ENCODE measurements around the gene BOD1. TPM values are rescaled to one million over a fixed set of nuclear protein-coding genes. Genes with fewer than 3 reads are reported as not detected.

The BOD1 gene
- total and polyA plus RNA-seq, 9 of the 15 experiments (the other 6 are each of a cell fraction or from before 2014, with no cell fraction given), result 10.1 to 31.6 (median 22.6) TPM

DNA sequence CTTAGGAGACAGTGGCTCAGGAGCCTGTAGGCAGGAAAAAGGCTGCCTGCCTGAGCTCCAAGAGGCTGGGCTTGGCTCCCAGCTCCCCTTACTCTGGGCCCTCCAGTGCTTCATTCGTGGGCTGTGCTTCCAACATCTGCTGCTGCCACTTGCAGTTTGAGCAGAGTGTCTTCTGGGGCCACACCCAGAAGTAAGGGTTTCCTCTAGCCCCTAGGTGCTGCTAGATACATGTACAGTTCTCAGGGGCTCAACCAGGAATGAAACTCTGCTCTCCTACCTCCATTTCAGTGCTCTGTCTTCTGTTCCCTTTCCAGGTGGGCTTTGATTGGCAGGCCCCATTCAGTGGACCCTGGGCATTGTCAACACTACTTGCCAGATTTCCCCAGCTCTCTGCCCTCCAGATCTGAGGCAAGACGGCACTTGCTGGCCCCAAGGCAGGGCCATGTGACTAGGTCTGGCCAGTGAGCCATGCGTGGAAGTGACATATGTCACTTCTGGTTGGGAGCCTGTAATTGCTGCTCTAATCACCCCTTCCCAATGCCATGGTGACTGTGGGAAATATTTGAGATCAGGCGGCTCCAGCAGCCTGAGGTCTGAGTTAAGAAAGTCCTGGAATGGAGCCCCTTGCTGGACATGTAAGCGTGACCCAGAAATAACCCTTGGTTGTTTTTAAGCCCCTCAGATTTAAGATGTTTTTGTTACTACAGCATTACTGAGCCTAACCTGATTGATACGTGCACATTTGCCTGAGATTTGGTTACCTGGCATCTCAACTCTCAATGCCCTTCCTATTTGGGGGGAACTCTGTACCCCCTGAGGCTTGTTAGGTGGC lies 9.4 kb upstream of the BOD1 start (continued):
- TF ChIP-seq, protein P1, sequence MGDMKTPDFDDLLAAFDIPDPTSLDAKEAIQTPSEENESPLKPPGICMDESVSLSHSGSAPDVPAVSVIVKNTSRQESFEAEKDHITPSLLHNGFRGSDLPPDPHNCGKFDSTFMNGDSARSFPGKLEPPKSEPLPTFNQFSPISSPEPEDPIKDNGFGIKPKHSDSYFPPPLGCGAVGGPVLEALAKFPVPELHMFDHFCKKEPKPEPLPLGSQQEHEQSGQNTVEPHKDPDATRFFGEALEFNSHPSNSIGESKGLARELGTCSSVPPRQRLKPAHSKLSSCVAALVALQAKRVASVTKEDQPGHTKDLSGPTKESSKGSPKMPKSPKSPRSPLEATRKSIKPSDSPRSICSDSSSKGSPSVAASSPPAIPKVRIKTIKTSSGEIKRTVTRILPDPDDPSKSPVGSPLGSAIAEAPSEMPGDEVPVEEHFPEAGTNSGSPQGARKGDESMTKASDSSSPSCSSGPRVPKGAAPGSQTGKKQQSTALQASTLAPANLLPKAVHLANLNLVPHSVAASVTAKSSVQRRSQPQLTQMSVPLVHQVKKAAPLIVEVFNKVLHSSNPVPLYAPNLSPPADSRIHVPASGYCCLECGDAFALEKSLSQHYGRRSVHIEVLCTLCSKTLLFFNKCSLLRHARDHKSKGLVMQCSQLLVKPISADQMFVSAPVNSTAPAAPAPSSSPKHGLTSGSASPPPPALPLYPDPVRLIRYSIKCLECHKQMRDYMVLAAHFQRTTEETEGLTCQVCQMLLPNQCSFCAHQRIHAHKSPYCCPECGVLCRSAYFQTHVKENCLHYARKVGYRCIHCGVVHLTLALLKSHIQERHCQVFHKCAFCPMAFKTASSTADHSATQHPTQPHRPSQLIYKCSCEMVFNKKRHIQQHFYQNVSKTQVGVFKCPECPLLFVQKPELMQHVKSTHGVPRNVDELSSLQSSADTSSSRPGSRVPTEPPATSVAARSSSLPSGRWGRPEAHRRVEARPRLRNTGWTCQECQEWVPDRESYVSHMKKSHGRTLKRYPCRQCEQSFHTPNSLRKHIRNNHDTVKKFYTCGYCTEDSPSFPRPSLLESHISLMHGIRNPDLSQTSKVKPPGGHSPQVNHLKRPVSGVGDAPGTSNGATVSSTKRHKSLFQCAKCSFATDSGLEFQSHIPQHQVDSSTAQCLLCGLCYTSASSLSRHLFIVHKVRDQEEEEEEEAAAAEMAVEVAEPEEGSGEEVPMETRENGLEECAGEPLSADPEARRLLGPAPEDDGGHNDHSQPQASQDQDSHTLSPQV (IDR thresholded peaks at IDR 0.05), result 0 out of 2 replicates have a peak, but pooled peaks have one; percentile 28
- TF ChIP-seq ZNF561 (CRISPR knock-in tag; conservative IDR thresholded peaks at IDR 0.05), result no peak
- TF ChIP-seq ZBTB1 (CRISPR knock-in tag; IDR thresholded peaks at IDR 0.05; ENCODE audit: borderline replicate concordance, low read depth), result no peak
- TF ChIP-seq STAT5A (IDR thresholded peaks at IDR 0.05; ENCODE audit: borderline replicate concordance, low read length), result no peak
- TF ChIP-seq UBTF (IDR thresholded peaks at IDR 0.05; ENCODE audit: borderline replicate concordance in 1 of 2, low read depth in 2 of 2, low read length in 2 of 2), result no peak
- no peak for TF ChIP-seq ZNF75A (CRISPR knock-in tag; IDR thresholded peaks at IDR 0.05)
- no peak for TF ChIP-seq SNIP1 (IDR thresholded peaks at IDR 0.05; ENCODE audit: low read depth)
- TF ChIP-seq, protein P2, sequence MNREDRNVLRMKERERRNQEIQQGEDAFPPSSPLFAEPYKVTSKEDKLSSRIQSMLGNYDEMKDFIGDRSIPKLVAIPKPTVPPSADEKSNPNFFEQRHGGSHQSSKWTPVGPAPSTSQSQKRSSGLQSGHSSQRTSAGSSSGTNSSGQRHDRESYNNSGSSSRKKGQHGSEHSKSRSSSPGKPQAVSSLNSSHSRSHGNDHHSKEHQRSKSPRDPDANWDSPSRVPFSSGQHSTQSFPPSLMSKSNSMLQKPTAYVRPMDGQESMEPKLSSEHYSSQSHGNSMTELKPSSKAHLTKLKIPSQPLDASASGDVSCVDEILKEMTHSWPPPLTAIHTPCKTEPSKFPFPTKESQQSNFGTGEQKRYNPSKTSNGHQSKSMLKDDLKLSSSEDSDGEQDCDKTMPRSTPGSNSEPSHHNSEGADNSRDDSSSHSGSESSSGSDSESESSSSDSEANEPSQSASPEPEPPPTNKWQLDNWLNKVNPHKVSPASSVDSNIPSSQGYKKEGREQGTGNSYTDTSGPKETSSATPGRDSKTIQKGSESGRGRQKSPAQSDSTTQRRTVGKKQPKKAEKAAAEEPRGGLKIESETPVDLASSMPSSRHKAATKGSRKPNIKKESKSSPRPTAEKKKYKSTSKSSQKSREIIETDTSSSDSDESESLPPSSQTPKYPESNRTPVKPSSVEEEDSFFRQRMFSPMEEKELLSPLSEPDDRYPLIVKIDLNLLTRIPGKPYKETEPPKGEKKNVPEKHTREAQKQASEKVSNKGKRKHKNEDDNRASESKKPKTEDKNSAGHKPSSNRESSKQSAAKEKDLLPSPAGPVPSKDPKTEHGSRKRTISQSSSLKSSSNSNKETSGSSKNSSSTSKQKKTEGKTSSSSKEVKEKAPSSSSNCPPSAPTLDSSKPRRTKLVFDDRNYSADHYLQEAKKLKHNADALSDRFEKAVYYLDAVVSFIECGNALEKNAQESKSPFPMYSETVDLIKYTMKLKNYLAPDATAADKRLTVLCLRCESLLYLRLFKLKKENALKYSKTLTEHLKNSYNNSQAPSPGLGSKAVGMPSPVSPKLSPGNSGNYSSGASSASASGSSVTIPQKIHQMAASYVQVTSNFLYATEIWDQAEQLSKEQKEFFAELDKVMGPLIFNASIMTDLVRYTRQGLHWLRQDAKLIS (CRISPR knock-in tag; IDR thresholded peaks at IDR 0.05), result no peak
- TF ChIP-seq, protein P3, sequence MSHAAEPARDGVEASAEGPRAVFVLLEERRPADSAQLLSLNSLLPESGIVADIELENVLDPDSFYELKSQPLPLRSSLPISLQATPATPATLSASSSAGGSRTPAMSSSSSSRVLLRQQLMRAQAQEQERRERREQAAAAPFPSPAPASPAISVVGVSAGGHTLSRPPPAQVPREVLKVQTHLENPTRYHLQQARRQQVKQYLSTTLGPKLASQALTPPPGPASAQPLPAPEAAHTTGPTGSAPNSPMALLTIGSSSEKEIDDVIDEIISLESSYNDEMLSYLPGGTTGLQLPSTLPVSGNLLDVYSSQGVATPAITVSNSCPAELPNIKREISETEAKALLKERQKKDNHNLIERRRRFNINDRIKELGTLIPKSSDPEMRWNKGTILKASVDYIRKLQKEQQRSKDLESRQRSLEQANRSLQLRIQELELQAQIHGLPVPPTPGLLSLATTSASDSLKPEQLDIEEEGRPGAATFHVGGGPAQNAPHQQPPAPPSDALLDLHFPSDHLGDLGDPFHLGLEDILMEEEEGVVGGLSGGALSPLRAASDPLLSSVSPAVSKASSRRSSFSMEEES (CRISPR knock-in tag; IDR thresholded peaks at IDR 0.05), result no peak
- no peak for TF ChIP-seq ZNF76 (CRISPR knock-in tag; IDR thresholded peaks at IDR 0.05; ENCODE audit: borderline replicate concordance)
- TF ChIP-seq CTBP1 (IDR thresholded peaks at IDR 0.05; ENCODE audit: borderline replicate concordance), result peak; percentile 24; the same call in 1 of the 2 replicates
- no peak for TF ChIP-seq ZNF584 (CRISPR knock-in tag; IDR thresholded peaks at IDR 0.05; ENCODE audit: low read depth)
- TF ChIP-seq DPF2 (IDR thresholded peaks at IDR 0.05), result no peak
- TF ChIP-seq NRF1 (conservative IDR thresholded peaks at IDR 0.05 in 1 of 2, IDR thresholded peaks at IDR 0.05 in 1 of 2), result no peak

Measured in K562 (cell line).